GM21737 (cell line): Measurements from ENCODE around the gene ARPC1A.
"Not testable (repeated sequence)": the region's sequence is repeated elsewhere in the genome, so short reads cannot be mapped to it uniquely, and the experiment has no call there.

ENCODE experiments used
- ATAC-seq: cut with Tn5 transposase; IDR thresholded peaks from one replicate; pipeline ENCODE4 v1.9.1; 2021; ENCODE audit warnings: mild to moderate bottlenecking, moderate library complexity; ENCODE audit not compliant: unreplicated experiment

ARPC1A gene

GRCh38 chr7:99407872-99408378, 82.2 kb downstream of the ARPC1A start:
- ATAC-seq = no peak

DNA sequence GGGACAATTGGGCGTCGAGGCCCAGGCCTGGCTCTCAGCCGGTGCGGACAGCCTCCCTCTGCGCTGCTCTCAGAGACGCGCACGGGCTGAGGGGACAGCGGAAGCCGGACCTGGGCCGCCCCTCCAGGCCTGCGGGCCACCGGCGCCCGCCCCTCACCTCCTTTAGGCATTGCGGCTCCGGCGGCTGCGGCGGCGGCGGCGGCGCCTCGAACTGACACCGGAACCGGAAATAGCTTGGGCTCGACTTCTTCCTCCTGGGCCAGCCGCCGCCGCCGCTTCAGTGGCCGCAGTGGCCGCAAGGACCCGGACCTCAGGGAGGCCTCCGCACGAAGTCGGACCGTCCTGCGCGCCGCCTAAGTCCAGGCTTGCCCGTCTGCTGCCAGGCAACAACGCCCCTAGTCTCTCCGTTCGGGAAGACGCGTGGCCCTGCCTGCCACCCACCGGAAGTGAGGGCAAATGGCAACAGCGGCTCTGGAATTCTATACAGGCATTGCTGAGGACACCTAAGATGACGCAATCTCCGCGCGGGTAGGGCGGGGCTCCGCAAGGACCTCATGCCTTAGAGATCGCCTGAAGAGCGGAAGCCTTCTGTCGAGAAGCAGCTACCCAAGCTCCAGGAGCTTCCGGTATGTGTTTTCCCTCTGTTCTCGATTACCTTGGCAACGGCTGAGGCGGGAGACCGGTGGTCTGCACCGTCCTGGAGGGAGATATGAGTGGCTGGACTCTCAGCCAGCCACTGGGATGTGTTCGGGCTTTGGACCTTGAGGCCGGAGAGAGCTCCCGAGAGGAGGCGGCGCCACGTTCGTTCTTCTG, 82.9 kb downstream of the ARPC1A start, which contains the start of the genes BUD31 and PDAP1:
Gene BUD31 (plus strand): TSS at position 591 of the 813 bp plus-strand sequence. CDS start 2,124 bp downstream, outside the sequence.
Gene PDAP1 (minus strand): TSS at position 219 of the 813 bp plus-strand sequence. CDS start 49 bp downstream, at position 170.
- ATAC-seq = peak; percentile 75

DNA sequence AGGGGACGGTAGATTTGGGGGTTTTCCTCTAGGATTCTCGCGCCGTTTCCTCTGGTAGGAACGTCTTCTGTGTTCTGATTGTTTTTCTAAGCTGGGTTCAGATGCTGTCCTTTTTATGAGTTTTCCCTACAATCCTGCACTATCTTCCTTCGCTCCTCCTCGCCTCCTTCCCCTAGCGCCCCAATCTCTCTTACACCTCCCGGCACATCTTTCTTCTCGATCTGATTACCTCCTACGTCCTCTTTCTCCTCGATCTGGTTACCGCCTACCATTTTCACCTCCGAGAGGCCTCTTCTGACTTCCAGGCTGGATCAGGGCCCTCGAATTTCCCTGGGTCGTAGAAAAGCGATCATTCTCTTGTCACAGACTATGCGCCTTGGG, 83.5 kb downstream of the ARPC1A start:
- no peak for ATAC-seq

DNA sequence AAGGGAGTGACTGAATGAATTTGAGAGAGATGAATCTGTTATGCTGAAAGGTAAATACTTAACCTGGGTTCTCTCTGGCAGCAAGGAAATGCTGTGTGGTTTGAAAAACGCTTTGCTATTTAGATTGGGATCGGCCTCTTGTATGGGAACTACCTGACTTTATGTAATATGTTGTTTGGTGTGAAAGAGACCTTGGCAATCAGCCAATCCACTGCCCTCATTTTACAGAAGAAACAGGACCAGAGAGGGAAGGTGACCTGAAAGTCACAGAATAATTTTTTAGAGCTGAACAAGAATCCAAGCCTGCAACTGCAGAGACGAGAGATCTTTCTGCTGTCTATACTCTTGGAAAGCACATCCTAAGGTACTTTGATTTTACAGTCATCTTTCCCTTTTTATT, 84.1 kb downstream of the ARPC1A start:
- ATAC-seq = no peak

DNA sequence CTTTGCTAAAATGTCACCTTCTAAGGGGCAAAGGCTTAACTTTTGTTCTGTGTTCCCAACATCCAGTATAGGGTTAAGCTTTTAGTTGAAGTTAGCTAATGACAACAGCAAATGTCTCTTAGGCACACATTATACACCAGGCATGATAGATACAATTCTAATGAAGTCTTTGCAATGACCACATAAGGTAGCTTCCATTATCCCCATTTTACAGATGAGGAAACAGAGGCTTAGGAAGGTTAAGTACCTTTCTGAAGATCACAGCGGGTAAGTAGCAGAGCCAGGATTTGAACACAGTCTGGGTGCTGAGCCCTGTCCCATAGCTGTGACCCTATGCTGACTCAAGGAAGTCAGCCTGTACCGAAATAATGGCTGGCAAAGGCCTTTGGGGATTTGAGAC, 84.9 kb downstream of the ARPC1A start:
- ATAC-seq = no peak

DNA sequence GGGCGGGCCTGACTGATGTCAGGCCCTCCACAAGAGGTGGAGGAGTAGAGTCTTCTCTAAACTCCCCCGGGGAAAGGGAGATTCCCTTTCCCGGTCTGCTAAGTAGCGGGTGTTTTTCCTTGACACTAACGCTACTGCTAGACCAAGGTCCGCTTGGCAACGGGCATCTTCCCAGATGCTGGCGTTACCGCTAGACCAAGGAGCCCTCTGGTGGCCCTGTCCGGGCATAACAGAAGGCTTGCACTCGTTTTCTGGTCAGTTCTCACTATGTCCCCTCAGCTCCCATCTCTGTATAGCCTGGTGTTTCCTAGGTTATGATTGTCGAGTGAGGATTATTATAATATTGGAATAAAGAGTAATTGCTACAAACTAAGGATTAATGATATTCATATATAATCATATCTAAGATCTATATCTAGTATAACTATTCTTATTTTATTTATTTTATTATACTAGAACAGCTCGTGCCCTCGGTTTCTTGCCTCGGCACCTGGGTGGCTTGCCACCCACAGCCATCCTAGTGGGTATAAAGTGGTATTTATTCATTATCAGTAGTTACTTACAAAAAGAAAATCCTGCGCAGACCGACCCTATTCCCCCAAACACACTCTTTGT, 89.9 kb downstream of the ARPC1A start:
- ATAC-seq = not testable (repeated sequence)
